ENCODE results near the gene CSHL1. TPM values are rescaled to one million over a fixed set of nuclear protein-coding genes. Genes with fewer than 3 reads are reported as not detected.

CSHL1 gene
- total RNA-seq, 4 donors from 2014 or later = not detected

- TF ChIP-seq POLR2A (IDR thresholded peaks at IDR 0.05) = no peak
- no peak for TF ChIP-seq CTCF (IDR thresholded peaks at IDR 0.05)
- no peaks in the 10 kb centered on the region for H3K36me3 ChIP-seq
- H3K27me3 ChIP-seq = no peaks in the 10 kb centered on the region
- no peak for DNase-seq
- H3K4me3 ChIP-seq (replicated peaks in 1 of 3) = no peak overlapping the region
- 77 to 79% methylated on average over 11 of the region's 11 CpGs for WGBS, 2 donors
- no peaks in the 10 kb centered on the region for H3K4me1 ChIP-seq
- H3K9me3 ChIP-seq = no peaks in the 10 kb centered on the region
- H3K27ac ChIP-seq = no peak overlapping the region
- intact Hi-C loops (cut with DNase I) = no loop called here
These were observed 44.2 kb upstream of the CSHL1 start for GRCh38 chr17:63955232-63955631.

DNA sequence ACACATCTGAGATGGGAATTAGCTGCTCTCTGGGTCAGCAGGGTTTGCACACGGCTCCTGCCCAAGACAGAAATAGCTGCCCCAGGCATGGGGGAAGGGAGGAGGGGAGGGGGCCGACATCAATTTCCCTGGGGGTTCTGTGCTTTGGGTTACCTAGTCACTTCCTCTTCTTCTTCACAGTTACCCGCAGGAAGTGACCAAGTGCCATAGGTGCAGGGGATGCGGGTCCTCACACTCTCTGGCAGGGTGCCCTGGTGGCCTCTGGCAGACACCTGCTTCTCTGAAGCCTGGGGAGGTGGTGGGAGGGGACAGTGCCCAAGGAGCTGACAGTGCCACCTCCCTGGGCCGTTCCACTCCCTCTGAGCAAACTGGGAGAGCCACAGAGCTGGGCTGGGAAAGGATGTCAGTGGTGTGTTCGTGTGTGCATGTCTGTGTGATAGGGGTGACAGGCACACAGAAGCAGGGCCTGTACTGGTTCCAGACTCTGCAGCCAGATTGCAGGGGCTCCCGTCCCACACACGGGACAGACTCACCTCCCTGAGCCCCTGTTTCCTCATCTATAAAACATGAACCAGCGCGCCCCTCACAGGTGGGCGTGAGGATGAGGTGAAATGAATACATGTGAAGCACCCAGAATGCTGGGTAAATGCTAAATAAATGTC lies 43.5 kb upstream of the CSHL1 start:
- no peak for TF ChIP-seq CTCF (IDR thresholded peaks at IDR 0.05)
- no peak for TF ChIP-seq POLR2A (IDR thresholded peaks at IDR 0.05)
- no peaks in the 10 kb centered on the region for H3K9me3 ChIP-seq
- no peaks in the 10 kb centered on the region for H3K36me3 ChIP-seq
- no peak overlapping the region for H3K27ac ChIP-seq
- DNase-seq = no peak
- intact Hi-C loops (cut with DNase I) = no loop called here
- WGBS, 2 donors = 67 to 69% methylated on average over 10 of the region's 11 CpGs
- no peak overlapping the region for H3K4me3 ChIP-seq (replicated peaks in 1 of 3)
- H3K27me3 ChIP-seq = no peaks in the 10 kb centered on the region
- no peaks in the 10 kb centered on the region for H3K4me1 ChIP-seq

DNA sequence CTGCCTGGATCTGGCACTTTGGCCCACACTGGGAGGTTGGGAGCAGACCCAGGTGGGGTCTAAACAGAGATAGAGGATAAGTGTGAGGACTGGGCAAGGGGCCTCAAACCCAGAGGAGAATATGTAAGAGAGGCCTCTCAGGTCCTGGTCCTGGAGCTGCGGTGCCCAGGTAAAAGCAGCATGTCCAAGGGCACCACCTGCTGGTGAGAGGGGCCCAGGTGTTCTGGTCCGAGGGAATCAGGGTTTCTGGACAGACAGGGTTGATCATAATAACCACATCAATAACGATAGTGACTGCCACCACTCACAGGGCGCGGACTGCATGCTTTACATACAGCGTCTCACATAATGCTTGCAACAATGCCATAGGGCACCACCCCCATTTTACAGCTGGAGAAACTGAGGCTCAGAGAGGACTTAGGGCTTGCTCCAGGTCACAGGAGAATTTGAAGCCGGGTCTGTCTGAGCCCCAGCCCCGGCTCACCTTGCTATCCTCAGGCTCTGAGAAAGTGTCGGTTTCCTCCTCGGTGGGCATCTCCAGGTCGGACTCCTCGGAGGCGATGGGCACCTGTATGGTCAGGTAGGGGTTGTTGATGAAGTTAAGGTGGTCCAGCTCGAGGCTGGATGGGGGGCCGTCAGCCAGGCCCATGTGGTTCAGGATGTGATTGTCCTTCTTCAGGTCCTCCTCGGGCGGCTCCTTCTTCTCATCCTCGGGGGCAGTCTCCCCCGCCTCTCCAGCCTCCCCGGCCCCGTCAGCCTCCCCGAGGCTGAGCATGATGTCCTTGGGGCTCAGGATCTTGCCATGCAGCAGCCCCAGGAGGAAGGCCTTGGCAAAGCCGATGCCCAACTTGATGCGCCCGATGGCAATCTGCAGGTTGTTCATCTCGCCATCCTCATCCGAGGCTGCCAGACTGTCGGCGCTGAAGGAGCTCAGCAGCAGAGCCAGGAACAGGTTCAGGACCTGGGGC lies 40.2 kb upstream of the CSHL1 start:
- peak; percentile 69 to 73 for DNase-seq
- Histone ChIP-seq H3K27me3 (no peaks in the 10 kb centered on the region), H3K36me3 (no peaks in the 10 kb centered on the region), H3K4me3 (replicated peaks in 1 of 3) (no peak overlapping the region), H3K4me1 (peaks cover 7 to 8% of the 10 kb centered on the region in 2 donors), H3K27ac (no peak overlapping the region), H3K9me3 (no peaks in the 10 kb centered on the region)
- 86 to 89% methylated on average over 27 to 29 of the region's 29 CpGs for WGBS, 2 donors
- intact Hi-C loops (cut with DNase I) = no loop called here
- no peak for TF ChIP-seq POLR2A (IDR thresholded peaks at IDR 0.05)
- peak; percentile 25 to 65 (median 41) for TF ChIP-seq CTCF (IDR thresholded peaks at IDR 0.05)

DNA sequence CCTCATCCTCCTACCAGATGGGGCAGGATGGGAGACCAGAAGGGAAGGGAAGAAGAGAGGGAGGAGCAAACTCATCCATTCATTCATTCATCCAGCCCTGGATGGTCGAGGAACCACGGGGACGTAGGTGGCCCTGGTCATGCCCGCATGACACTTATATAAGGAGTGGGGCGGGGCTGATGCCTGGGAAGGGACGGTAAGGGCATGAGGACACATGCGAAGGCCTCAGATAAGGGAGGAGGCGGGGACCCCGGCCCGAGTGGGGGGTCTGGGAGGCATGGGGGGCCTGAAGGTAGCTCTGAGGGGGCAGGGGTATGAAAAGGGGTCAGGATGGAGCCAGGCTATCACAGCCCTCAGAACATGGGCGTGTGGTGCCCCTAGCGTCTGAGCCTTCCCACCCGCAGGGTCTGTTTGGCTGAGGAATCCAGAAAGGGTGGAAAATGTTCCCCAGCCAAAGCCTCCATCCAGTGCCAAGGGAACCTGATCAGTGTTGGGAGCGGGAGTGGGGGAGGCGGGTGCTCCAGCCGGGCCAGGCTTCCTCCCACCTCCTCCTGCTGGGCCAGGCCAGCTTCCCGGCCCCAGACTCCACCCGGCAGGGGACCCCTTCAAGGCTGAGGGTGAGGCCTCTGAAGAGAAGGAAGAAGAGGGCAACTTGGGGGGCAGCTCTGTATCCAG lies 38.7 kb upstream of the CSHL1 start:
- no peak for DNase-seq
- Histone ChIP-seq H3K9me3 (no peaks in the 10 kb centered on the region), H3K36me3 (no peaks in the 10 kb centered on the region), H3K27ac (no peak overlapping the region), H3K4me1 (peaks cover 15 to 20% of the 10 kb centered on the region in 2 donors), H3K4me3 (replicated peaks in 1 of 3) (no peak overlapping the region), H3K27me3 (no peaks in the 10 kb centered on the region)
- no peak for TF ChIP-seq CTCF (IDR thresholded peaks at IDR 0.05)
- TF ChIP-seq POLR2A (IDR thresholded peaks at IDR 0.05) = no peak
- intact Hi-C loops (cut with DNase I) = no loop called here
- 80 to 91% methylated on average over 18 of the region's 18 CpGs for whole genome bisulfite sequencing, 2 donors

Measured in thyroid gland (tissue), 4 donors.